Peyer's patch (tissue), 4 donors: ENCODE results near the gene SLC16A12.

Experiments
- CTCF ChIP-seq, 6 experiments: fragments of 450-650 bp in 4 of 6; fragments of 200-600 bp in 2 of 6; sonication (generic) in 1 of 6; IDR thresholded peaks; one replicate each; pipeline ENCODE4 v1.5.1; 2017 to 2019; ENCODE audit warnings: antibody characterized with exemption in 6 of 6, mild to moderate bottlenecking in 3 of 6, moderate library complexity in 1 of 6
- POLR2A ChIP-seq, 2 donors: fragments of 450-650 bp; IDR thresholded peaks; one replicate each; pipeline ENCODE4 v1.5.1; 2017; ENCODE audit warnings: antibody characterized with exemption in 2 of 2, mild to moderate bottlenecking in 2 of 2, moderate library complexity in 2 of 2

GRCh38 chr10:89513206-89513605, 22.2 kb downstream of the SLC16A12 start:
- no peak for TF ChIP-seq POLR2A (IDR thresholded peaks at IDR 0.05)
- no peak for TF ChIP-seq CTCF (IDR thresholded peaks at IDR 0.05)
